Endothelial cell of umbilical vein (primary cell): Measurements from ENCODE around the gene CYFIP1. TPM values are rescaled to one million over a fixed set of nuclear protein-coding genes. Genes with fewer than 3 reads are reported as not detected.

Experiments used
- BruUV-seq: library from RNA; stranded (reverse); fragments of 400-500 nt; replicated peaks from 2 replicates; lab custom pipeline; 2021; lab: Mats Ljungman, UMichigan
- CTCF ChIA-PET: fragments of 300-600, 350-600 bp; sonication (Branson Sonifier 250); formaldehyde crosslinking; loops from one replicate; lab custom pipeline; 2021; ENCODE audit warnings: antibody characterized with exemption, inconsistent platforms; lab: Charles Lee
- POLR2A ChIA-PET: fragments of 300-600, 350-600 bp; sonication (Branson Sonifier 250); formaldehyde crosslinking; loops from one replicate; lab custom pipeline; 2021; ENCODE audit warnings: antibody characterized with exemption, inconsistent platforms; lab: Charles Lee
- DNase-seq: peaks from one replicate; pipeline ENCODE4 v3.0.0-alpha.2; 2011; ENCODE audit warnings: low read depth, low spot score
- FAIRE-seq: peaks from 2 replicates; lab custom pipeline; 2011; peaks lifted over from hg19 to GRCh38; lab: Jason Lieb, UNC
- H2AFZ ChIP-seq: 2 replicates; pipeline ENCODE4 v1.6.0; 2012; ENCODE audit warnings: low read depth, low read length, control low read depth, inconsistent platforms
- H3K27ac ChIP-seq: 2 replicates; pipeline ENCODE4 v1.5.1; 2011; ENCODE audit warnings: low read depth, mild to moderate bottlenecking, control low read depth, low read length, moderate library complexity; ENCODE audit not compliant: insufficient read depth
- H3K27me3 ChIP-seq, 2 experiments: 2 replicates each; pipeline versions ENCODE4 v1.6.0 to v1.6.1; 2011; ENCODE audit warnings: low read length in 2 of 2, mixed read lengths in 1 of 2; ENCODE audit not compliant: control insufficient read depth in 2 of 2, insufficient read depth in 2 of 2
- H3K36me3 ChIP-seq, 2 experiments: 2 replicates in 1 of 2; 3 replicates in 1 of 2; pipeline ENCODE4 v1.5.1; 2011; ENCODE audit warnings: low read length in 2 of 2, mild to moderate bottlenecking in 1 of 2, moderate library complexity in 1 of 2; ENCODE audit not compliant: control insufficient read depth in 2 of 2, insufficient read depth in 2 of 2; ENCODE audit errors: extremely low read depth in 1 of 2
- H3K4me1 ChIP-seq: 3 replicates; pipeline ENCODE4 v1.5.1; 2011; ENCODE audit warnings: mild to moderate bottlenecking, low read length; ENCODE audit not compliant: control insufficient read depth, insufficient read depth; ENCODE audit errors: extremely low read depth
- H3K4me2 ChIP-seq: 2 replicates; pipeline ENCODE4 v1.6.1; 2011; ENCODE audit warnings: low read length, control low read depth, mixed read lengths; ENCODE audit not compliant: insufficient read depth
- H3K4me3 ChIP-seq, 3 experiments: fragments of 200-600 bp in 1 of 3; sonication (generic), shearing (Covaris generic) in 1 of 3; replicated peaks in 1 of 3; 2 replicates each; pipeline ENCODE4 v1.5.1; 2011 to 2016; ENCODE audit warnings: control low read depth in 3 of 3, low read length in 3 of 3, mild to moderate bottlenecking in 2 of 3, inconsistent platforms in 1 of 3, low read depth in 1 of 3, moderate library complexity in 1 of 3; ENCODE audit not compliant: insufficient read depth in 1 of 3
- H3K79me2 ChIP-seq: 2 replicates; pipeline ENCODE4 v1.6.0; 2012; ENCODE audit warnings: low read length, inconsistent platforms; ENCODE audit not compliant: control insufficient read depth, insufficient read depth
- H3K9ac ChIP-seq: replicated peaks from 2 replicates; pipeline ENCODE3; 2011; ENCODE audit warnings: low read length, control low read depth; ENCODE audit not compliant: insufficient read depth; ENCODE audit errors: extremely low read depth
- H3K9me1 ChIP-seq: replicated peaks from 3 replicates; pipeline ENCODE4 v1.6.0; 2011; ENCODE audit warnings: mild to moderate bottlenecking, low read length; ENCODE audit not compliant: control insufficient read depth, insufficient read depth; ENCODE audit errors: extremely low read depth
- H3K9me3 ChIP-seq: replicated peaks from 2 replicates; pipeline ENCODE4 v1.5.1; 2012; ENCODE audit warnings: low read length, inconsistent platforms; ENCODE audit not compliant: control insufficient read depth, insufficient read depth
- H4K20me1 ChIP-seq: replicated peaks from 2 replicates; pipeline ENCODE3; 2011; ENCODE audit warnings: mild to moderate bottlenecking, low read length; ENCODE audit not compliant: control insufficient read depth, insufficient read depth; ENCODE audit errors: extremely low read depth
- EZH2 ChIP-seq: IDR thresholded peaks from 2 replicates; pipeline ENCODE4 v1.6.1; 2012; ENCODE audit warnings: borderline replicate concordance, low read depth, mild to moderate bottlenecking, moderate library complexity, low read length, inconsistent platforms; ENCODE audit not compliant: severe bottlenecking
- FOS ChIP-seq: IDR thresholded peaks from 2 replicates; pipeline ENCODE4 v1.6.1; 2011; ENCODE audit warnings: mild to moderate bottlenecking, low read length, moderate library complexity, borderline replicate concordance; ENCODE audit not compliant: insufficient read depth
- GATA2 ChIP-seq: IDR thresholded peaks from 2 replicates; pipeline ENCODE4 v1.7.0; 2011; ENCODE audit warnings: low read depth, mild to moderate bottlenecking, moderate library complexity, mixed read lengths, low read length; ENCODE audit not compliant: insufficient read length, insufficient read depth
- JUN ChIP-seq: IDR thresholded peaks from 2 replicates; pipeline ENCODE4 v1.6.1; 2011; ENCODE audit warnings: borderline replicate concordance, low read depth; ENCODE audit not compliant: insufficient read length, insufficient read depth
- MAX ChIP-seq: IDR thresholded peaks from 2 replicates; pipeline ENCODE4 v1.6.1; 2011; ENCODE audit not compliant: insufficient read depth, insufficient read length
- MYC ChIP-seq: IDR thresholded peaks from one replicate; pipeline ENCODE4 v1.6.1; 2011; ENCODE audit warnings: mild to moderate bottlenecking, low read depth, low read length
- POLR2A ChIP-seq: IDR thresholded peaks from 2 replicates; pipeline ENCODE4 v1.6.1; 2012; ENCODE audit warnings: low read depth, mild to moderate bottlenecking, control low read depth, low read length
- POLR2AphosphoS5 ChIP-seq: IDR thresholded peaks from 2 replicates; pipeline ENCODE4 v1.6.1; 2012; ENCODE audit warnings: low read depth, mild to moderate bottlenecking, control low read depth, low read length, moderate library complexity; ENCODE audit not compliant: insufficient read depth
- dilution Hi-C: fragments of 300-500 bp; cut with MboI; formaldehyde crosslinking; loops from one replicate; pipeline ENCODE4 v1.15.0; 2019; ENCODE audit warnings: low sequenced_read_pairs; ENCODE audit not compliant: extremely low pct_ligation_motif_present
- intact Hi-C: fragments of 100-400 bp; cut with micrococcal nuclease; formaldehyde crosslinking; loops from one replicate; pipeline ENCODE4 v1.10.0; 2022
- polyA plus RNA-seq, 4 experiments: library from polyadenylated mRNA; depleted of rRNA in 3 of 4; stranded (reverse) in 3 of 4; unstranded in 1 of 4; fragments of >200 nt; gene quantifications; 2 replicates each; pipeline versions ENCODE4 v1.2.1 to v1.2.3, GENCODE V29; 2011 to 2012; ENCODE audit warnings: missing spikeins in 1 of 4
- total RNA-seq: library from RNA; stranded (reverse); gene quantifications from 2 replicates; pipeline ENCODE4 v1.2.3, GENCODE V29; 2021

Gene CYFIP1
- total and polyA plus RNA-seq, 2 donors (not counting 3 experiments of a cell fraction or from before 2014, with no cell fraction given): 81.4 to 158 TPM

GRCh38 chr15:22850055-22850454 lies 130.1 kb downstream of the CYFIP1 start:
- no peak for FAIRE-seq
- intact Hi-C loops (no loop called here), dilution Hi-C loops (no loop called here)
- Histone ChIP-seq H3K4me2 (no peak overlapping the region), H4K20me1 (peaks cover 3% of the 10 kb centered on the region), H2AFZ (no peak overlapping the region), H3K9me1 (no peaks in the 10 kb centered on the region), H3K36me3 (peaks cover 0 to 9% of the 10 kb centered on the region in 2 experiments), H3K27ac (no peak overlapping the region), H3K9me3 (no peaks in the 10 kb centered on the region), H3K9ac (no peak overlapping the region), H3K4me1 (peaks cover 5% of the 10 kb centered on the region), H3K4me3 (no peak overlapping the region), H3K27me3 (no peaks in the 10 kb centered on the region), H3K79me2 (peaks cover 63% of the 10 kb centered on the region)
- no TSS peak for BruUV-seq
- ChIA-PET CTCF (interaction anchor here (1.7 kb wide), 1 partner anchor 10 kb away, joined by 6 read pairs; no protein-coding TSS in a partner anchor), POLR2A (no interaction called here)
- no peak for DNase-seq
- TF ChIP-seq EZH2 (no peak), JUN (no peak), POLR2A (no peak), MYC (no peak), MAX (no peak), POLR2AphosphoS5 (no peak)

- no peak overlapping the region for H3K9ac ChIP-seq
- H3K36me3 ChIP-seq: peaks cover 3 to 7% of the 10 kb centered on the region in 2 experiments
- ChIA-PET CTCF (no interaction called here), POLR2A (no interaction called here)
- BruUV-seq: no TSS peak
- DNase-seq (no peak), FAIRE-seq (no peak)
- peaks cover 7% of the 10 kb centered on the region for H4K20me1 ChIP-seq
- no peak overlapping the region for H3K4me3 ChIP-seq
- dilution Hi-C loops: no loop called here
- TF ChIP-seq MYC (no peak), GATA2 (no peak), POLR2AphosphoS5 (no peak), MAX (no peak), FOS (no peak)
- H3K27ac ChIP-seq: no peak overlapping the region
- no peaks in the 10 kb centered on the region for H3K27me3 ChIP-seq
- H3K9me1 ChIP-seq: no peaks in the 10 kb centered on the region
- H3K4me1 ChIP-seq: peaks cover 7% of the 10 kb centered on the region
- no peaks in the 10 kb centered on the region for H3K9me3 ChIP-seq
- peaks cover 92% of the 10 kb centered on the region for H3K79me2 ChIP-seq
- H2AFZ ChIP-seq: no peak overlapping the region
- no peak overlapping the region for H3K4me2 ChIP-seq
- intact Hi-C loops: no loop called here
Measured at GRCh38 chr15:22846073-22846472, 134.1 kb downstream of the CYFIP1 start.
